CD4-positive, alpha-beta T cell (primary cell): ENCODE results near the gene CASKIN1. TPM values are rescaled to one million over a fixed set of nuclear protein-coding genes. Genes with fewer than 3 reads are reported as not detected.
A peak's percentile ranks its signal among the peaks of the same experiment; 100 is the strongest.

Source experiments
- ATAC-seq: fragments of 200-7000 bp; cut with Tn5 transposase; one replicate; pipeline ENCODE4 v1.10.0; 2022; ENCODE audit warnings: mild to moderate bottlenecking; ENCODE audit not compliant: poor library complexity
- CTCF ChIA-PET: fragments of 350-600 bp; sonication (Branson Sonifier 250); formaldehyde crosslinking; loops from one replicate; lab custom pipeline; 2021; ENCODE audit warnings: antibody characterized with exemption, inconsistent platforms; lab: Charles Lee
- POLR2A ChIA-PET: fragments of 350-600 bp; sonication (Branson Sonifier 250); formaldehyde crosslinking; loops from one replicate; lab custom pipeline; 2021; ENCODE audit warnings: antibody characterized with exemption, inconsistent platforms; lab: Charles Lee
- DNase-seq, 14 experiments: peaks; one replicate each; pipeline ENCODE4 v3.0.0-alpha.2; 2013 to 2020; ENCODE audit warnings: mixed read lengths in 2 of 14
- H3K27ac ChIP-seq, 2 donors: one replicate each; pipeline versions ENCODE4 v1.5.1 to v1.7.0; 2013; ENCODE audit warnings: low read length in 2 of 2, low read depth in 1 of 2, mild to moderate bottlenecking in 1 of 2
- H3K27me3 ChIP-seq, 2 experiments: 1 replicate in 1 of 2; 2 replicates in 1 of 2; pipeline versions ENCODE4 v1.6.1 to v1.7.0; 2013; ENCODE audit warnings: low read length in 2 of 2, control low read depth in 1 of 2, mild to moderate bottlenecking in 1 of 2, moderate library complexity in 1 of 2; ENCODE audit not compliant: insufficient read depth in 2 of 2, control insufficient read depth in 1 of 2
- H3K36me3 ChIP-seq: one replicate; pipeline ENCODE4 v1.6.1; 2013; ENCODE audit warnings: low read length, control low read depth; ENCODE audit not compliant: insufficient read depth
- H3K4me1 ChIP-seq: one replicate; pipeline ENCODE4 v1.6.1; 2013; ENCODE audit warnings: low read length, control low read depth; ENCODE audit not compliant: insufficient read depth
- H3K4me3 ChIP-seq: one replicate; pipeline ENCODE4 v1.5.1; 2013; ENCODE audit warnings: mild to moderate bottlenecking, low read length, moderate library complexity
- H3K9me3 ChIP-seq, 2 experiments: 1 replicate in 1 of 2; 2 replicates in 1 of 2; pipeline versions ENCODE4 v1.6.1 to v1.7.0; 2013; ENCODE audit warnings: low read length in 2 of 2, mild to moderate bottlenecking in 2 of 2, control low read depth in 1 of 2, moderate library complexity in 1 of 2; ENCODE audit not compliant: control insufficient read depth in 1 of 2, insufficient read depth in 1 of 2
- H3K27ac Mint-ChIP-seq: one replicate; pipeline ENCODE4 v1.8.0; 2020; ENCODE audit warnings: mixed read lengths
- H3K27me3 Mint-ChIP-seq: one replicate; pipeline ENCODE4 v1.8.0; 2021; ENCODE audit warnings: mixed read lengths
- H3K36me3 Mint-ChIP-seq: one replicate; pipeline ENCODE4 v1.8.0; 2021; ENCODE audit warnings: low read depth, mixed read lengths
- H3K4me1 Mint-ChIP-seq: one replicate; pipeline ENCODE4 v1.8.0; 2021; ENCODE audit warnings: low read depth, mixed read lengths
- H3K4me3 Mint-ChIP-seq: one replicate; pipeline ENCODE4 v1.8.0; 2020; ENCODE audit warnings: mild to moderate bottlenecking, mixed read lengths
- H3K9me3 Mint-ChIP-seq: one replicate; pipeline ENCODE4 v1.8.0; 2020; ENCODE audit warnings: mixed read lengths
- CTCF ChIP-seq: fragments of 200-600 bp; IDR thresholded peaks from one replicate; pipeline ENCODE4 v1.8.0; 2022; ENCODE audit warnings: antibody characterized with exemption, mild to moderate bottlenecking
- intact Hi-C, 2 experiments: fragments of 100-400 bp; cut with DNase I in 1 of 2; cut with micrococcal nuclease in 1 of 2; formaldehyde crosslinking; loops; one replicate each; pipeline versions ENCODE4 v1.15.1 to v1.9.0; 2023 to 2025; cut with DNase I, micrococcal nuclease
- total RNA-seq, 174 experiments: library from RNA in 2 of 174; stranded (reverse) in 2 of 174; gene quantifications; one replicate each; pipeline ENCODE4 v1.2.3 and lab custom pipeline; 2021 to 2026

Gene CASKIN1
- total RNA-seq, 2 experiments from 2014 or later: 0.06 TPM; not detected in 1

- Histone ChIP-seq H3K27ac (no peak overlapping the region), H3K27me3 (no peaks in the 10 kb centered on the region), H3K9me3 (no peaks in the 10 kb centered on the region), H3K4me1 (peaks cover 23% of the 10 kb centered on the region), H3K36me3 (peaks cover 32% of the 10 kb centered on the region), H3K4me3 (peak overlapping the region; percentile 59)
- no peak for DNase-seq
- Mint-ChIP-seq H3K27ac (peak overlapping the region; percentile 79), H3K9me3 (no peaks in the 10 kb centered on the region), H3K27me3 (no peaks in the 10 kb centered on the region), H3K4me3 (peak overlapping the region; percentile 76), H3K4me1 (peaks cover 13% of the 10 kb centered on the region), H3K36me3 (peaks cover 16% of the 10 kb centered on the region)
- no peak for TF ChIP-seq CTCF
- ChIA-PET CTCF (interaction anchor here (1.8 kb wide), 1 partner anchor 11 kb away, joined by 4 read pairs; no protein-coding TSS in a partner anchor), POLR2A (interaction anchor here (0.6 to 4.8 kb wide), 5 partner anchors 8 to 1571 kb away, joined by 3 to 47 read pairs (median 4); partner anchors contain the start of genes E4F1, METTL26, PGP and TEDC2)
- ATAC-seq: no peak
- intact Hi-C loops: loop anchor here (1.0 to 5.0 kb wide), 3 partner anchors 8 to 159 kb away; partner anchors contain the start of genes ECI1 (in 1 of the 2), NTHL1 (in 1 of the 2), PGP (in 1 of the 2) and TSC2 (in 1 of the 2)
Observed at GRCh38 chr16:2206420-2206779, 10.0 kb upstream of the CASKIN1 start.

GRCh38 chr16:2205967-2206313 is 9.5 kb upstream of the CASKIN1 start:
- Histone ChIP-seq H3K4me3 (peak overlapping the region; percentile 59), H3K4me1 (peaks cover 23% of the 10 kb centered on the region), H3K27ac (peak overlapping the region; percentile 45 to 62), H3K9me3 (no peaks in the 10 kb centered on the region), H3K36me3 (peaks cover 32% of the 10 kb centered on the region), H3K27me3 (no peaks in the 10 kb centered on the region)
- H3K4me3 Mint-ChIP-seq: peak overlapping the region; percentile 76
- no peaks in the 10 kb centered on the region for H3K9me3 Mint-ChIP-seq
- H3K27me3 Mint-ChIP-seq: no peaks in the 10 kb centered on the region
- CTCF ChIA-PET: interaction anchor here (1.1 to 1.8 kb wide), 2 partner anchors 11 to 66 kb away, joined by 3 to 4 read pairs; no protein-coding TSS in a partner anchor
- POLR2A ChIA-PET: interaction anchor here (0.9 to 4.8 kb wide), 11 partner anchors 9 to 1526 kb away, joined by 3 to 47 read pairs (median 4); partner anchors contain the start of genes AMDHD2, E4F1, ECI1 and PGP
- intact Hi-C loops: loop anchor here (1.0 to 5.0 kb wide), 7 partner anchors 8 to 159 kb away; partner anchors contain the start of genes E4F1 (in 2 of the 2), ECI1 (in 2 of the 2), NTHL1 (in 1 of the 2) and PGP (in 1 of the 2)
- no peak for ATAC-seq
- TF ChIP-seq CTCF: peak; percentile 2
- DNase-seq: no peak
- H3K27ac Mint-ChIP-seq: peak overlapping the region; percentile 79
- H3K36me3 Mint-ChIP-seq: peaks cover 16% of the 10 kb centered on the region
- peaks cover 13% of the 10 kb centered on the region for H3K4me1 Mint-ChIP-seq

GRCh38 chr16:2205104-2205966 is 8.9 kb upstream of the CASKIN1 start, which contains the start of gene MLST8:
Gene MLST8 (plus strand): TSS chr16:2205454. CDS start chr16:2206086, 632 bp downstream.
- CTCF ChIA-PET: interaction anchor here (1.1 to 1.8 kb wide), 2 partner anchors 10 to 65 kb away, joined by 3 to 4 read pairs; no protein-coding TSS in a partner anchor
- peak within 1 kb of the TSS; percentile 79 for H3K27ac Mint-ChIP-seq
- POLR2A ChIA-PET: interaction anchor here (0.6 to 4.8 kb wide), 12 partner anchors 9 to 1525 kb away, joined by 3 to 47 read pairs (median 4); partner anchors contain the start of genes AMDHD2, E4F1, ECI1 and PGP
- Histone ChIP-seq H3K4me3 (peak within 1 kb of the TSS; percentile 59), H3K4me1 (peaks cover 23% of the 10 kb centered on the region), H3K27me3 (no peaks in the 10 kb centered on the region), H3K36me3 (peaks cover 32% of the 10 kb centered on the region), H3K27ac (peak within 1 kb of the TSS; percentile 90 to 94), H3K9me3 (no peaks in the 10 kb centered on the region)
- H3K27me3 Mint-ChIP-seq: no peaks in the 10 kb centered on the region
- DNase-seq (peak; percentile 82 to 98 (median 92)), ATAC-seq (peak; percentile 82)
- H3K36me3 Mint-ChIP-seq: peaks cover 15% of the 10 kb centered on the region
- no peaks in the 10 kb centered on the region for H3K9me3 Mint-ChIP-seq
- intact Hi-C loops: loop anchor here (1.0 to 5.0 kb wide), 6 partner anchors 18 to 158 kb away; partner anchors contain the start of genes E4F1 (in 2 of the 2), ECI1 (in 2 of the 2), NTHL1 (in 1 of the 2) and RNPS1 (in 1 of the 2)
- peaks cover 13% of the 10 kb centered on the region for H3K4me1 Mint-ChIP-seq
- peak within 1 kb of the TSS; percentile 90 for H3K4me3 Mint-ChIP-seq
- TF ChIP-seq CTCF: peak; percentile 26
